ENCODE measurements around the gene QDPR.

Gene QDPR

DNA sequence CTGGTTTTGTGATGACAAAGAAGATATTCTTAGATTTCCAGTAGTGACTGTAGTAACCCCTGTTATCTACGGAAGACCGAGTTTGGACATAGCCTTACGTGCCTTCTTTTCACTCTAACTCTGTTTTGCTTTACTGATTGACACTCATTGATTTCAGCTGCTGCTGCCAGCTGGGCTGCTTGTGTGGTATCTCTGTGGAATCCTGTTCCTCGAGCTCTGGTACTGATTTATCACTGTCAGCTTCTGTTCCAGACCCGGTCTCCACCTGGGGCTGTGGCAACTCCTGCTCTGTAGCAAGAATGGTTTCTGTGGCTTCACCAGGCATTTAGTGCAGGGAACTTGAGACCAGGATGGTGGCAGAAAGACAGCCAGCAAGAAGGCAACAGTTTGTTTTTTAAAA, 40.5 kb upstream of the QDPR start:
- TF ChIP-seq, protein P1, sequence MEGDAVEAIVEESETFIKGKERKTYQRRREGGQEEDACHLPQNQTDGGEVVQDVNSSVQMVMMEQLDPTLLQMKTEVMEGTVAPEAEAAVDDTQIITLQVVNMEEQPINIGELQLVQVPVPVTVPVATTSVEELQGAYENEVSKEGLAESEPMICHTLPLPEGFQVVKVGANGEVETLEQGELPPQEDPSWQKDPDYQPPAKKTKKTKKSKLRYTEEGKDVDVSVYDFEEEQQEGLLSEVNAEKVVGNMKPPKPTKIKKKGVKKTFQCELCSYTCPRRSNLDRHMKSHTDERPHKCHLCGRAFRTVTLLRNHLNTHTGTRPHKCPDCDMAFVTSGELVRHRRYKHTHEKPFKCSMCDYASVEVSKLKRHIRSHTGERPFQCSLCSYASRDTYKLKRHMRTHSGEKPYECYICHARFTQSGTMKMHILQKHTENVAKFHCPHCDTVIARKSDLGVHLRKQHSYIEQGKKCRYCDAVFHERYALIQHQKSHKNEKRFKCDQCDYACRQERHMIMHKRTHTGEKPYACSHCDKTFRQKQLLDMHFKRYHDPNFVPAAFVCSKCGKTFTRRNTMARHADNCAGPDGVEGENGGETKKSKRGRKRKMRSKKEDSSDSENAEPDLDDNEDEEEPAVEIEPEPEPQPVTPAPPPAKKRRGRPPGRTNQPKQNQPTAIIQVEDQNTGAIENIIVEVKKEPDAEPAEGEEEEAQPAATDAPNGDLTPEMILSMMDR (IDR thresholded peaks at IDR 0.05; ENCODE audit: insufficient read depth, low read length) = no peak
- no peak for TF ChIP-seq POLR2AphosphoS5 (IDR thresholded peaks at IDR 0.05; ENCODE audit: low read depth)
- no peak for TF ChIP-seq SPI1 (IDR thresholded peaks at IDR 0.05; ENCODE audit: borderline replicate concordance, low read depth)
- no peak for TF ChIP-seq GABPA (IDR thresholded peaks at IDR 0.05; ENCODE audit: low read depth)
- TF ChIP-seq, protein P2, sequence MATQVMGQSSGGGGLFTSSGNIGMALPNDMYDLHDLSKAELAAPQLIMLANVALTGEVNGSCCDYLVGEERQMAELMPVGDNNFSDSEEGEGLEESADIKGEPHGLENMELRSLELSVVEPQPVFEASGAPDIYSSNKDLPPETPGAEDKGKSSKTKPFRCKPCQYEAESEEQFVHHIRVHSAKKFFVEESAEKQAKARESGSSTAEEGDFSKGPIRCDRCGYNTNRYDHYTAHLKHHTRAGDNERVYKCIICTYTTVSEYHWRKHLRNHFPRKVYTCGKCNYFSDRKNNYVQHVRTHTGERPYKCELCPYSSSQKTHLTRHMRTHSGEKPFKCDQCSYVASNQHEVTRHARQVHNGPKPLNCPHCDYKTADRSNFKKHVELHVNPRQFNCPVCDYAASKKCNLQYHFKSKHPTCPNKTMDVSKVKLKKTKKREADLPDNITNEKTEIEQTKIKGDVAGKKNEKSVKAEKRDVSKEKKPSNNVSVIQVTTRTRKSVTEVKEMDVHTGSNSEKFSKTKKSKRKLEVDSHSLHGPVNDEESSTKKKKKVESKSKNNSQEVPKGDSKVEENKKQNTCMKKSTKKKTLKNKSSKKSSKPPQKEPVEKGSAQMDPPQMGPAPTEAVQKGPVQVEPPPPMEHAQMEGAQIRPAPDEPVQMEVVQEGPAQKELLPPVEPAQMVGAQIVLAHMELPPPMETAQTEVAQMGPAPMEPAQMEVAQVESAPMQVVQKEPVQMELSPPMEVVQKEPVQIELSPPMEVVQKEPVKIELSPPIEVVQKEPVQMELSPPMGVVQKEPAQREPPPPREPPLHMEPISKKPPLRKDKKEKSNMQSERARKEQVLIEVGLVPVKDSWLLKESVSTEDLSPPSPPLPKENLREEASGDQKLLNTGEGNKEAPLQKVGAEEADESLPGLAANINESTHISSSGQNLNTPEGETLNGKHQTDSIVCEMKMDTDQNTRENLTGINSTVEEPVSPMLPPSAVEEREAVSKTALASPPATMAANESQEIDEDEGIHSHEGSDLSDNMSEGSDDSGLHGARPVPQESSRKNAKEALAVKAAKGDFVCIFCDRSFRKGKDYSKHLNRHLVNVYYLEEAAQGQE (IDR thresholded peaks at IDR 0.05; ENCODE audit: insufficient replicate concordance, low read depth) = no peak
- Histone ChIP-seq H3K27me3 (ENCODE audit: insufficient read depth, poor library complexity, severe bottlenecking) (peaks cover 2% of the 10 kb centered on the region), H3K27ac (replicated peaks) (no peak overlapping the region), H3K4me3 (replicated peaks; ENCODE audit: insufficient read depth, low read length) (no peak overlapping the region)
- no peak for DNase-seq (ENCODE audit: low read depth in 1 of 2, low spot score in 1 of 2)

DNA sequence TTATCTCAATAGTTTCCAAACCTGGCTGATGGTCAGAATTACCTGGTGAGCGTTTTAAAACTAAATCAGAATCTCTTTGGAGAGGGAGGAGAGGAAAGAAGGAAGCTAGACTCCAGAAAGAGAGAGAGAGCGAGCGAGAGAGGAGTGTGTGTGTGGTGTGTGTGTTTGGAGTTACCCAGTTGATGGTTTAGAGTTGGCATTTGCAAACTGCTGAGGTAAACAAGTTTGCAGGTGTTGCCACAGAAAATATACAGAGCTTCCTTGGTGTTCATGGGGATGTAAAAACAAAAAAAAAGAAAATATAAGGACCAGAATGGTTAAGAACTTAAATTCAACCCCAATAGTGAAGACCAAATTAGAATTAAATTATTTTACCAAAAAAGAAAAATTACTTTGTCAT, 38.7 kb upstream of the QDPR start:
- Histone ChIP-seq H3K4me3 (replicated peaks; ENCODE audit: insufficient read depth, low read length) (no peak overlapping the region), H3K27me3 (ENCODE audit: insufficient read depth, poor library complexity, severe bottlenecking) (peaks cover 2% of the 10 kb centered on the region), H3K27ac (replicated peaks) (no peak overlapping the region)
- TF ChIP-seq, protein P2 (IDR thresholded peaks at IDR 0.05; ENCODE audit: insufficient replicate concordance, low read depth) = no peak
- TF ChIP-seq, protein P1 (IDR thresholded peaks at IDR 0.05; ENCODE audit: insufficient read depth, low read length) = no peak
- no peak for DNase-seq (ENCODE audit: low read depth in 1 of 2, low spot score in 1 of 2)

DNA sequence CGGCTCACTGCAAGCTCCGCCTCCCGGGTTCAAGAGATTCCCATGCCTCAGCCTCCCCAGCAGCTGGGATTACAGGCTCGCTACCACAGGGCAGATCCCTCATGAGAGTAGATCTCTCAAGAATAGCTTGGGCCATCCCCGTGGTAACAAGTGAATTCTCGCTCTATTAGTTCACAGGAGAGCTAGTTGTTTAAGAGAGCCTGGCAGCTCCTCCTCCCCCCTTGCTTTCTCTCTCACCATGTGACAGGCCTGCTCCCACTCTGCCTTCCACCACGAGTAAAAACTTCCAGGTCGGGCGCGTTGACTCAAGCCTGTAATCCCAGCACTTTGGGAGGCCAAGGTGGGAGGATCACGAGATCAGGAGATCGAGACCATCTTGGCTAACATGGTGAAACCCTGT, 34.8 kb upstream of the QDPR start:
- TF ChIP-seq, protein P1 (IDR thresholded peaks at IDR 0.05; ENCODE audit: insufficient read depth, low read length) = no peak
- TF ChIP-seq, protein P2 (IDR thresholded peaks at IDR 0.05; ENCODE audit: insufficient replicate concordance, low read depth) = no peak
- Histone ChIP-seq H3K27me3 (ENCODE audit: insufficient read depth, poor library complexity, severe bottlenecking) (no peaks in the 10 kb centered on the region), H3K27ac (replicated peaks) (no peak overlapping the region), H3K4me3 (replicated peaks; ENCODE audit: insufficient read depth, low read length) (no peak overlapping the region)
- no peak for DNase-seq (ENCODE audit: low read depth in 1 of 2, low spot score in 1 of 2)
